ENCODE measurements around the gene TYW1B.
"Not testable (repeated sequence)": the region's sequence is repeated elsewhere in the genome, so short reads cannot be mapped to it uniquely, and the experiment has no call there.

TYW1B gene, protein sequence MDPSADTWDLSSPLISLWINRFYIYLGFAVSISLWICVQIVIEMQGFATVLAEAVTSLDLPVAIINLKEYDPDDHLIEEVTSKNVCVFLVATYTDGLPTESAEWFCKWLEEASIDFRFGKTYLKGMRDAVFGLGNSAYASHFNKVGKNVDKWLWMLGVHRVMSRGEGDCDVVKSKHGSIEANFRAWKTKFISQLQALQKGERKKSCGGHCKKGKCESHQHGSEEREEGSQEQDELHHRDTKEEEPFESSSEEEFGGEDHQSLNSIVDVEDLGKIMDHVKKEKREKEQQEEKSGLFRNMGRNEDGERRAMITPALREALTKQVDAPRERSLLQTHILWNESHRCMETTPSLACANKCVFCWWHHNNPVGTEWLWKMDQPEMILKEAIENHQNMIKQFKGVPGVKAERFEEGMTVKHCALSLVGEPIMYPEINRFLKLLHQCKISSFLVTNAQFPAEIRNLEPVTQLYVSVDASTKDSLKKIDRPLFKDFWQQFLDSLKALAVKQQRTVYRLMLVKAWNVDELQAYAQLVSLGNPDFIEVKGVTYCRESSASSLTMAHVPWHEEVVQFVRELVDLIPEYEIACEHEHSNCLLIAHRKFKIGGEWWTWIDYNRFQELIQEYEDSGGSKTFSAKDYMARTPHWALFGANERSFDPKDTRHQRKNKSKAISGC

GRCh38 chr7:72827839-72828591 is at the start of gene TYW1B:
Gene TYW1B, minus strand, starts transcription at chr7:72828200. Its CDS starts 125 bp downstream, at chr7:72828075.
- peak; percentile 90 for DNase-seq

GRCh38 chr7:72867591-72867990 is 39.6 kb upstream of the TYW1B start:
- DNase-seq: not testable (repeated sequence)

- DNase-seq: not testable (repeated sequence)
These were observed 30.9 kb upstream of the TYW1B start for GRCh38 chr7:72858846-72859400.

- DNase-seq: not testable (repeated sequence)
These were observed 29.9 kb upstream of the TYW1B start for GRCh38 chr7:72857925-72858324.

DNA sequence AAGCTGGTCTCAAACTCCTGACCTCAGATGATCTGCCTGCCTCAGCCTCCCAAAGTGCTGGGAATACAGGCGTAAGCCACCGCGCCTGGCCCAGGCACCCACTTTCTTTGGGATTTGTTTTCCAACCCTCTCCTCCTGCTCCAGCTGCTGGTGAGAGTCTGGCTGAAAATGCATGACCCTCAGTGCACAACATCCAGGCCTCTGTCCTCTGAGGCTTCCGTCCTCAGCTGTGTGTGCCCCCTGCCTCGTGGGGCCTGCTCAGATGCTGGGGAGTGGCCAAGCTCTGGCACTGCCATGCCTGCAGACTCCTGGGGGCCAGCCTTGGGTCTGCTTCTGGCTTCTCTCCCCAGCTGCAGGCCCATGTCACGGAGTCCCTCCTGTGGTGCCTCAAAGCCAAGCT is 27.3 kb upstream of the TYW1B start:
- not testable (repeated sequence) for DNase-seq

DNA sequence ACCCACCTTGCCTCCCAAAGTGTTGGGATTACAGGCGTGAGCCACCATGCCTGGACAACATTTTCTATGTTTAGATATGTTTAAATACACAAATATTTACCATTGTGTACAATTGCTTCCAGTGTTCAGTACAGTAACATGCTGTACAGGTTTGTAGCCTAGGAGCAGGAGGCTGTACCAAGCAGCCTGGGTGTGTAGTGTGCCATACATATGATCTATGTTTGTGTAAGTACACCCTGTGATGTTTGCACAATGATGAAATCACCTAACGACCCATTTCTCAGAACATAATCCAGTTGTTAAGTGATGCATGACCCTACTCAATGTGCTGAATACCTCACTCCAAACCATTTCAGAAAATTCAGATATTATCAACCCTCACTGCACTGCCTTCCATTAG is 24.9 kb upstream of the TYW1B start:
- DNase-seq: not testable (repeated sequence)

GRCh38 chr7:72850746-72851145 is 22.7 kb upstream of the TYW1B start:
- DNase-seq: not testable (repeated sequence)

DNA sequence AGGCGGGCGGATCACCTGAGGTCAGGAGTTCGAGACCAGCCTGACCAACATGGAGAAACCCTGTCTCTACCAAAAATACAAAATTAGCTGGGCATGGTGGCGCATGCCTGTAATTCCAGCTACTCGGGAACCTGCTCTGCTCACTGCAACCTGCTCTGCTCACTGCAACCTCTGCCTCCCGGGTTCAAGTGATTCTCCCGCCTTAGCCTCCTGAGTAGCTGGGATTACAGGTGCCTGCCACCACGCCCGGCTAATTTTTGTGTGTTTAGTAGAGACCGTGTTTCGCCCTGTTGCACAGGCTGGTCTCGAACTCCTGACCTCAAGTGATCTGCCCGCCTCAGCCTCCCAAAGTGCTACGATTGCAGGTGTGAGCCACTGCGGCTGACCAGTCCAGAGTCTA is 16.1 kb upstream of the TYW1B start:
- not testable (repeated sequence) for DNase-seq

GRCh38 chr7:72843166-72843565 is 15.2 kb upstream of the TYW1B start:
- DNase-seq: not testable (repeated sequence)

DNA sequence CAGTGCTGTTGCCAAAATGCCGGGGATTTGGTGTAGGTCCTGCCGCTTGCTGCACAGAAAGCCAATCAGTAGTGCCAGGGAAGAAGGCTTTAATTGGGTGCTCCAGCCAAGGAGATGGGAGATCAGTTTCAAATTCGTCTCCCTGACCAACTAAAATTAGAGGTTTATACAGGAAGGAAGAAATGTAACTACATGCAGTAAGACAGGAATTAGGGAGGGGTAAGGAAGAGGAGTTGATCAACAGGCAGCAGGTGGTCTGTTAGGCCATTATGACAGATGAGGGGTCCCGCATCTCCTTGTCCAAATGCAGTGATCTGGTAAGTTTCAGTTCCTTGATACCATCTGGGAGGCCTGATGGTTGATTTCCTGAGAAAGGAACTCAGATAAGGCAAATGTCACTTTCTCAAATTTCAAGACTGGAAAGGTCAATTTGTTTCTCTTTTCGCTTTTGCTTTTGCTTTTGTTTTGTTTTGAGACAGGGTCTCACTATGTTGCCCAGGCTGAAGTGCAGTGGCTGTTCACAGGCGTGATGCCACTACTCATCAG is 13.0 kb upstream of the TYW1B start:
- DNase-seq: not testable (repeated sequence)

- not testable (repeated sequence) for DNase-seq
These were observed 10.3 kb upstream of the TYW1B start for GRCh38 chr7:72838315-72838714.

GRCh38 chr7:72837291-72837690 is 9.3 kb upstream of the TYW1B start:
- not testable (repeated sequence) for DNase-seq

GRCh38 chr7:72830567-72830966 is 2.6 kb upstream of the TYW1B start:
- not testable (repeated sequence) for DNase-seq

DNA sequence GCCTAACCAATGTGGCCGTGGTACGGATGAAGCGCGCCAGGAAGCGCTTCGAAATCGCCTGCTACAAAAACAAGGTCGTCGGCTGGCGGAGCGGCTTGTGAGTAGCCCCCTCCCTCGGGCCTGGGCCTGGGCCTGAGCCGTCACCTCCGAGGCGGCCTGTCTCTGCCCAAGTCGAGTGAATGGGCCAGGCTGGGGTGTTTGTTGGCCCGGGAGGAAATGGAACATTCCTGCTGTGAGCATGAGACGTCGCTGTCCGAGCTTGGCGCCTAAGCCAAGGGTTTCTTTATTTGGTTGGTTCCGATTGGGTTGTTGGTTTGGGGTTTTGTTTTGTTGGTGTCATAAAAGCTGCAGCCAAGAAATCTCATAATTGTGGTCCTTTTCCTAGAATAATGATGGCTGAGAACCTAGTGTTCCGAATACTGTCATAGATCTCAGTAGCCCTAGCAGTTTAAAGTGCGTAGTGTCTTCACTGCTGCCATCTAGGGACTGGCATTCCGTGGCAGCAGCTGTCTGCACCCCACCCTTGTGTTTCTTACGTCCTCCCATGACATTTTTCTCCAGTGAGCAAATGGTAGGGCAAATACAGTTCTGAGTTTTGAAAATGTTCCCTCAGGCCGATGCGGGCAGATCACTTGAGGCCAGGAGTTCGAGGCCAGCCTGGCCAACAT is 1.8 kb upstream of the TYW1B start:
- DNase-seq: not testable (repeated sequence)

DNA sequence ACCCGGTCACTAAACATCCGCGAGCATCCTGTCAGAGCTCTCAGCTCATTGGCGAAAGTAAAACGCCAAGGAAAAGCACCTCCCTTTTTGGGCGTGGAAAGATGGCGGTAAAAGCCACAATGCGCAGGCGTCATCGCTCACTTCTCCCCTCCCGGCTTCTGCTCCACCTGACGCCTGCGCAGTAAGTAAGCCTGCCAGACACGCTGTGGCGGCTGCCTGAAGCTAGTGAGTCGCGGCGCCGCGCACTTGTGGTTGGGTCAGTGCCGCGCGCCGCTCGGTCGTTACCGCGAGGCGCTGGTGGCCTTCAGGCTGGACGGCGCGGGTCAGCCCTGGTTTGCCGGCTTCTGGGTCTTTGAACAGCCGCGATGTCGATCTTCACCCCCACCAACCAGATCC is 1.3 kb upstream of the TYW1B start:
- peak; percentile 91 for DNase-seq

- DNase-seq: not testable (repeated sequence)
These were observed 4.0 kb downstream of the TYW1B start for GRCh38 chr7:72823765-72824732.

DNA sequence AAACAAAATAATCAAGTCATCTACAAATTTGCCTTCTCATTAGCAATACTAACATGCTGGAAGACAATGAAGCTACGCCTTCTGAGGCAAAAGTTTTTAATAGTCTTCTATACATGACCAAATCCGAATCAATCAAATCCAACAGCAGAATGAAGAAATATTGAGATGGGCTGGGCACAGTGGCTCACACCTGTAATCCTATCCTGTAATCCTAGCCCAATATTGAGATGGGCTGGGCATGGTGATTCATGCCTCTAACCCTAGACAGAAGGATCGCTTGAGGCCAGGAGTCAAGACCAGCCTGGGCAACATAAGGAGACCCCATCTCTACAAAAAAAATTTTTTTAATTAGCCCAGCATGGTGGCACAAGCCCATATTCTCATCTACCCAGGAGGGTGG is 5.5 kb downstream of the TYW1B start:
- DNase-seq: not testable (repeated sequence)

GRCh38 chr7:72818663-72819361 is 9.2 kb downstream of the TYW1B start:
- DNase-seq: not testable (repeated sequence)

DNA sequence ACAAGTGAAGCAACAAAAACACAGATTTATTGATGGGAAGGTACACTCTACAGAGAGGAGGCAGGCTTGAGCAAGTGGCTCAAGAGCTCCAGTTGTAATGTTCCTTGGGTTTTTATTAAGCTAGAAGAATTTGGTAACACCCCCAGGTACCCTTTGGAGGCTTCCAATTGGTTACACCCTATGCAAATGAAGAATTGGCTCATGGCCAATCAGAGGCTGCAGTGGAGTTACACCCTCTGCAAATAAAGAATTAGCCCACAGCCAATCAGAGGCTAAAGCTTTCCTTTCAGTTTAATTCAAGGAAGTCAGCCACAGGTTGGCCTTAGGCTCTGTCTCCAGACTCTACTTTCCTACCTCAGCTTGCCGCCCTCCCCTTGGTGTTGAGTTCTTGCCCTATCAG is 10.3 kb downstream of the TYW1B start:
- DNase-seq: peak; percentile 76

Measured in NCI-H1048 (cell line).